Type B pancreatic cell (in vitro differentiated cells): Measurements from ENCODE around the gene HGS. TPM values are rescaled to one million over a fixed set of nuclear protein-coding genes. Genes with fewer than 3 reads are reported as not detected.
A peak's percentile ranks its signal among the peaks of the same experiment; 100 is the strongest.

Source experiments
- DNase-seq: peaks from one replicate; pipeline ENCODE4 v3.0.0; 2021; ENCODE audit warnings: mixed read lengths; ENCODE audit not compliant: unreplicated experiment; ENCODE audit errors: extremely low spot score
- H3K27ac Mint-ChIP-seq: 2 replicates; pipeline ENCODE4 v1.8.0; 2021; ENCODE audit warnings: mild to moderate bottlenecking, mixed read lengths
- H3K27me3 Mint-ChIP-seq: 2 replicates; pipeline ENCODE4 v1.8.0; 2021; ENCODE audit warnings: mixed read lengths
- H3K36me3 Mint-ChIP-seq: 2 replicates; pipeline ENCODE4 v1.8.0; 2021; ENCODE audit warnings: mixed read lengths
- H3K4me1 Mint-ChIP-seq: one replicate; pipeline ENCODE4 v1.8.0; 2021; ENCODE audit warnings: mixed read lengths; ENCODE audit not compliant: unreplicated experiment
- H3K4me3 Mint-ChIP-seq: 2 replicates; pipeline ENCODE4 v1.8.0; 2021; ENCODE audit warnings: mild to moderate bottlenecking, mixed read lengths
- H3K9me3 Mint-ChIP-seq: 2 replicates; pipeline ENCODE4 v1.8.0; 2021; ENCODE audit warnings: mixed read lengths
- total RNA-seq: library from RNA; stranded (reverse); gene quantifications from 2 replicates; pipeline ENCODE4 v1.2.1, GENCODE V29; 2021; ENCODE audit warnings: low replicate concordance
- TF ChIP-seq, protein P1 (sequence below): fragments of 200-600 bp; sonication (generic); conservative IDR thresholded peaks from 2 replicates; pipeline ENCODE4 v1.5.0; 2021; ENCODE audit warnings: antibody characterized with exemption, mild to moderate bottlenecking

HGS gene
- total RNA-seq, 1 donor from 2014 or later, result 115 TPM

DNA sequence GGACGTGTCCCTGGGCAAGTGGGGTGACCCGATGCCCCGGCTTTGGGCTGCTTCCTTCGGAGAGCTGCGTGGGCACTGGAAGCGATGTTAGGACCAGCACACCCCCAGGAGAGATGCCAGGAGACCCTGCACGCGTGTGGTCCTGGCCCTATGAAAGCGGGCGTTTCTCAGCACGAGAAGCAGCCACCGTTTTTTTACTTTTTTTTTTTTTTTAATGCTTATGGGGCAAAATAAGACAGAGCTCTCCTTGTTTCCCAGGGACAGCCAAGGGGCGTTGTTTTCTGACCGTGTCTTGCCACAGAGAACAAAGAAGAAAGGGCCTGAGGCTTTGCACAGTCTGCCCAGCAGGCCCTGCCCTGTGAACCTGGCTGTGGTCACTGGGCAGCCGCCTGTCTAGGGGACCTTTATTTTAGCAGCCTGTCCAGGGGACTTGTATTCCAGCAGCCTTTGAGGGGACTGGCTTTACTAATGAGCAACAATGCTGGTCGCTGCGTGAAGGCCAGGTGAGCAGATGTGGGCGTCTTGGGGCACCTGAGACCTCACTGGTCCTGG lies 29.3 kb downstream of the HGS start:
- peaks cover 8% of the 10 kb centered on the region for H3K4me1 Mint-ChIP-seq
- H3K36me3 Mint-ChIP-seq, result no peaks in the 10 kb centered on the region
- H3K27me3 Mint-ChIP-seq, result peaks cover 8% of the 10 kb centered on the region
- DNase-seq, result no peak
- H3K27ac Mint-ChIP-seq, result peak overlapping the region; percentile 95
- TF ChIP-seq, protein P1, sequence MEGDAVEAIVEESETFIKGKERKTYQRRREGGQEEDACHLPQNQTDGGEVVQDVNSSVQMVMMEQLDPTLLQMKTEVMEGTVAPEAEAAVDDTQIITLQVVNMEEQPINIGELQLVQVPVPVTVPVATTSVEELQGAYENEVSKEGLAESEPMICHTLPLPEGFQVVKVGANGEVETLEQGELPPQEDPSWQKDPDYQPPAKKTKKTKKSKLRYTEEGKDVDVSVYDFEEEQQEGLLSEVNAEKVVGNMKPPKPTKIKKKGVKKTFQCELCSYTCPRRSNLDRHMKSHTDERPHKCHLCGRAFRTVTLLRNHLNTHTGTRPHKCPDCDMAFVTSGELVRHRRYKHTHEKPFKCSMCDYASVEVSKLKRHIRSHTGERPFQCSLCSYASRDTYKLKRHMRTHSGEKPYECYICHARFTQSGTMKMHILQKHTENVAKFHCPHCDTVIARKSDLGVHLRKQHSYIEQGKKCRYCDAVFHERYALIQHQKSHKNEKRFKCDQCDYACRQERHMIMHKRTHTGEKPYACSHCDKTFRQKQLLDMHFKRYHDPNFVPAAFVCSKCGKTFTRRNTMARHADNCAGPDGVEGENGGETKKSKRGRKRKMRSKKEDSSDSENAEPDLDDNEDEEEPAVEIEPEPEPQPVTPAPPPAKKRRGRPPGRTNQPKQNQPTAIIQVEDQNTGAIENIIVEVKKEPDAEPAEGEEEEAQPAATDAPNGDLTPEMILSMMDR, result no peak
- peak overlapping the region; percentile 94 for H3K4me3 Mint-ChIP-seq
- H3K9me3 Mint-ChIP-seq, result no peaks in the 10 kb centered on the region

- H3K9me3 Mint-ChIP-seq, result no peaks in the 10 kb centered on the region
- H3K36me3 Mint-ChIP-seq, result no peaks in the 10 kb centered on the region
- peaks cover 8% of the 10 kb centered on the region for H3K4me1 Mint-ChIP-seq
- no peak for DNase-seq
- TF ChIP-seq, protein P1, result no peak
- peak overlapping the region; percentile 94 for H3K4me3 Mint-ChIP-seq
- peak overlapping the region; percentile 95 for H3K27ac Mint-ChIP-seq
- peaks cover 8% of the 10 kb centered on the region for H3K27me3 Mint-ChIP-seq
Measured at GRCh38 chr17:81713556-81714411, 30.0 kb downstream of the HGS start.

DNA sequence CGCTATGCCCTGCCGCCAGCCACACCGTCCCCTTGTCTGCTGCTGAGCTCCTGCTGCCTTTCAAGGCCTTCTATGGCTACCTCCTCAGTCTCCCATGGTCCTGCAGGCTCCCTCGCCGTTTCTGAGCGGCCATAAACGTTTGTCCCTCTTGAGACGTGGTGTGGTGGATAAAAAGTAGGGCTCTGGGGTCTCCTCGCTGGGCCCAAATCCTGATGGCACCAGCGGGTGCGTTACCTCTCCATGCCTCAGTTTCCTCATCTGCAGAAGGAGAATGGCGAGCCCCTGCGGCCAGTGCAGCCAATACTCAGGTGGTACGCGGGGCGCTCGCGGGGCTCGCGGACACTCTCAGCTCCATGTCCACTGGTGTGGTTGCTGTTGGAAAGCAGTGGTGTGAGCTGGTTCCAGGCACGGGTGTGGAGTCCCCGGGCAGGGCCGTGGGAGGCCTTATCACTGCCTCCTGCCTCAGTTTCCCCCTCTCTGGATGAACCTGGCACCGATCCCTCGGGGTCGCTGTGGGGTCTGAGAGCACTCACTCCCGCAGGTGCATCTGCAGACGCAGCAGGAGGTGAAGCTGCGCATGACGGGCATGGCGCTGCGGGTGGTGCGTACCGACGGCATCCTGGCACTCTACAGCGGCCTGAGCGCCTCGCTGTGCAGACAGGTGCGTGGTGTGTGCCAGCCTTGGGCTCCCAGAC lies 30.7 kb downstream of the HGS start:
- H3K4me3 Mint-ChIP-seq, result no peak overlapping the region
- no peak for DNase-seq
- no peaks in the 10 kb centered on the region for H3K36me3 Mint-ChIP-seq
- H3K4me1 Mint-ChIP-seq, result peaks cover 8% of the 10 kb centered on the region
- TF ChIP-seq, protein P1, result no peak
- H3K27ac Mint-ChIP-seq, result no peak overlapping the region
- H3K27me3 Mint-ChIP-seq, result peaks cover 8% of the 10 kb centered on the region
- no peaks in the 10 kb centered on the region for H3K9me3 Mint-ChIP-seq

DNA sequence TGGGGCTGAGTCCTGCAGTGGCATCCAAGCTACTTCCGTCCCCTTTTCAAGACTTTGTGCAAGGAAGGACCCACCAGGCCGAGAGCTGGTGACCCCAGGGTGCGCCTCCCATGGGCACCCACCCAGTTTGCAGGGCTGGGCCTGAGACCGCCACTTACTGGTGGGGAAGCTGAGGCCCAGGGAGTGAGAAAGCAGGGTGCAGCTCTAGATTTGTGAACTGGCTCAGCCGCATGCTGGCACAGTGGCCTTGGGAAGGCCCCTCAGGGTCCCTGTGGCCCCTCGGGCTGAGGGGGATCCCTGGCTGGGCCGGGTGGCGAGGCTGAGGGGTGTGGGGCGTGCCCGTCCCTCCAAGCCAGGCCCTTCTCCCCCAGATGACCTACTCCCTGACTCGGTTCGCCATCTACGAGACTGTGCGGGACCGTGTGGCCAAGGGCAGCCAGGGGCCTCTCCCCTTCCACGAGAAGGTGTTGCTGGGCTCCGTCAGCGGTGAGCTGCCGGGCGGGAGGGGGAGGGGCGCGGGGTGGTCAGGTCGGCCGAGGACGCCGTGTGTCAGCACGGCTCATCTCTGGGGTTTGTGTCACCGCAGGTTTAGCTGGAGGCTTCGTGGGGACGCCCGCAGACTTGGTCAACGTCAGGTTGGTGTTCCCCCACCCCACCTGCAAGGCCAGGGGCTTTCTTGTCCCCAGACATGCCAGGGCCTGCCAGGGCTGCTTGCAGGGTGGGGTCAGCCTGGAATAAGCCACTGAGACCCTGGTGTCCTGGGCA lies 31.5 kb downstream of the HGS start:
- H3K27me3 Mint-ChIP-seq, result peaks cover 7% of the 10 kb centered on the region
- H3K4me1 Mint-ChIP-seq, result peaks cover 8% of the 10 kb centered on the region
- DNase-seq, result no peak
- no peaks in the 10 kb centered on the region for H3K36me3 Mint-ChIP-seq
- no peaks in the 10 kb centered on the region for H3K9me3 Mint-ChIP-seq
- TF ChIP-seq, protein P1, result no peak
- no peak overlapping the region for H3K4me3 Mint-ChIP-seq
- no peak overlapping the region for H3K27ac Mint-ChIP-seq
